Common myeloid progenitor, CD34-positive (primary cell): ENCODE results near the gene GYPC.

ENCODE experiments used
- CTCF ChIA-PET: fragments of 350-600 bp; sonication (Branson Sonifier 250); formaldehyde crosslinking; loops from one replicate; lab custom pipeline; 2021; ENCODE audit warnings: antibody characterized with exemption; lab: Charles Lee
- POLR2A ChIA-PET: fragments of 350-600 bp; sonication (Branson Sonifier 250); formaldehyde crosslinking; loops from one replicate; lab custom pipeline; 2021; ENCODE audit warnings: antibody characterized with exemption; lab: Charles Lee
- DNase-seq, 3 donors: peaks; one replicate each; pipeline versions ENCODE4 v3.0.0 to v3.0.0-alpha.2; 2013
- H3K27ac ChIP-seq, 2 experiments: 1 replicate in 1 of 2; 2 replicates in 1 of 2; pipeline ENCODE4 v1.7.0; 2013; ENCODE audit warnings: inconsistent platforms in 2 of 2, low read length in 2 of 2, mild to moderate bottlenecking in 2 of 2, low read depth in 1 of 2, moderate library complexity in 1 of 2; ENCODE audit not compliant: severe bottlenecking in 2 of 2, insufficient read depth in 1 of 2, poor library complexity in 1 of 2
- H3K27me3 ChIP-seq, 5 experiments: replicated peaks in 2 of 5; 1 replicate in 3 of 5; 2 replicates in 2 of 5; pipeline versions ENCODE4 v1.6.1 to v1.7.0; 2013; ENCODE audit warnings: low read length in 4 of 5, mild to moderate bottlenecking in 2 of 5, moderate library complexity in 2 of 5, inconsistent platforms in 1 of 5; ENCODE audit not compliant: insufficient read depth in 5 of 5, control insufficient read depth in 4 of 5
- H3K36me3 ChIP-seq, 4 experiments: 1 replicate in 2 of 4; 2 replicates in 2 of 4; pipeline versions ENCODE4 v1.6.1 to v1.7.0; 2013; ENCODE audit warnings: low read length in 3 of 4, control low read depth in 1 of 4, mild to moderate bottlenecking in 1 of 4; ENCODE audit not compliant: control insufficient read depth in 4 of 4, insufficient read depth in 4 of 4
- H3K4me1 ChIP-seq, 4 experiments: 1 replicate in 3 of 4; 2 replicates in 1 of 4; pipeline versions ENCODE4 v1.6.1 to v1.7.1; 2013; ENCODE audit warnings: low read length in 3 of 4, mild to moderate bottlenecking in 3 of 4, control low read depth in 1 of 4, inconsistent platforms in 1 of 4, moderate library complexity in 1 of 4; ENCODE audit not compliant: control insufficient read depth in 4 of 4, insufficient read depth in 4 of 4; ENCODE audit errors: control extremely low read depth in 1 of 4
- H3K4me3 ChIP-seq, 7 experiments: 1 replicate in 4 of 7; 2 replicates in 3 of 7; pipeline versions ENCODE4 v1.5.1 to v1.7.0; 2013; ENCODE audit warnings: mild to moderate bottlenecking in 7 of 7, low read length in 6 of 7, moderate library complexity in 6 of 7, inconsistent platforms in 2 of 7, low read depth in 2 of 7, control low read depth in 1 of 7; ENCODE audit not compliant: insufficient read depth in 4 of 7, control insufficient read depth in 1 of 7; ENCODE audit errors: extremely low read depth in 1 of 7
- H3K9me3 ChIP-seq, 5 experiments: 1 replicate in 4 of 5; 2 replicates in 1 of 5; pipeline versions ENCODE4 v1.6.1 to v1.7.1; 2013; ENCODE audit warnings: low read length in 4 of 5, mild to moderate bottlenecking in 2 of 5, inconsistent platforms in 1 of 5, low read depth in 1 of 5, moderate library complexity in 1 of 5; ENCODE audit not compliant: control insufficient read depth in 4 of 5, insufficient read depth in 2 of 5; ENCODE audit errors: control extremely low read depth in 1 of 5
- WGBS: methylation state at CpG from one replicate; pipeline ENCODE4 v1.1.5; 2013; ENCODE audit not compliant: insufficient coverage; 5-methylcytosine and 5-hydroxymethylcytosine counted together

GYPC gene

DNA sequence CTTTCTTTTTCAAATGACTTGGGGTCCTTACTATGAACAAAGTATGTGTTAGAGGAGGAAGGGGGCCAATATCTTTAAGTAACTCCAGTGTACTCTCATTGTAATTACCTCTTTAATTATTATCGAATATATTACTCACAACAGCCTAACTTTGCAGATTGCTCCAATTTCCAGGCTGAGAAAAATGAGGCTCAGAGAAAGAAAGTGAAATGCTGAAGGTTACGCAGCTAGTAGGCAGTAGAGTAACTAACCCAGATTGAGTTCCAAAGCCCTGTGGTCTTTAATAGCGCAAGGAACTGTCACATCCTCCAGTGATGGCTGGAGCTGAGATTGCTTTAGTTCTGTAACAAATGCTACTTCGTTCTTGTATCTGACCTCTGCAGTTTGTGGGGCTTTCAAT is 2.2 kb upstream of the GYPC start:
- Histone ChIP-seq H3K36me3 (peaks cover 0 to 5% (median 0%) of the 10 kb centered on the region in 4 experiments), H3K27me3 (no peaks in the 10 kb centered on the region), H3K4me1 (peaks cover 10 to 39% (median 33%) of the 10 kb centered on the region in 4 experiments), H3K4me3 (no peak overlapping the region), H3K9me3 (peaks cover 0 to 8% (median 0%) of the 10 kb centered on the region in 5 experiments), H3K27ac (no peak overlapping the region)
- WGBS, result 100% methylated on average over 1 of the region's 4 CpGs
- CTCF ChIA-PET, result interaction anchor here (1.0 to 2.3 kb wide), 4 partner anchors 13 to 127 kb away, joined by 3 to 6 read pairs (median 5); no protein-coding TSS in a partner anchor
- POLR2A ChIA-PET, result no interaction called here
- peak in 2 of 3 donors; percentile 30 for DNase-seq

- H3K27me3 ChIP-seq, result no peaks in the 10 kb centered on the region
- WGBS, result 90% methylated on average over 4 of the region's 7 CpGs
- peaks cover 0 to 16% (median under 1%) of the 10 kb centered on the region in 4 experiments for H3K36me3 ChIP-seq
- peak in 1 of 3 donors; percentile 29 for DNase-seq
- peaks cover 13 to 52% (median 46%) of the 10 kb centered on the region in 4 experiments for H3K4me1 ChIP-seq
- H3K9me3 ChIP-seq, result peaks cover 0 to 8% (median 0%) of the 10 kb centered on the region in 5 experiments
- ChIA-PET CTCF (interaction anchor here (2.0 to 2.3 kb wide), 2 partner anchors 121 to 122 kb away, joined by 6 read pairs; no protein-coding TSS in a partner anchor), POLR2A (no interaction called here)
- peak overlapping the region in 5 of 7 experiments; percentile 83 to 93 (median 92) for H3K4me3 ChIP-seq
- H3K27ac ChIP-seq, result peak overlapping the region in 1 of 2 experiments; percentile 93
Observed at GRCh38 chr2:126655051-126655450, 907 bp upstream of the GYPC start.

- CTCF ChIA-PET, result interaction anchor here (1.6 to 2.0 kb wide), 2 partner anchors 120 to 122 kb away, joined by 4 to 6 read pairs; no protein-coding TSS in a partner anchor
- DNase-seq, result peak in 2 of 3 donors; percentile 44 to 59
- WGBS, result 3% methylated on average over 18 of the region's 38 CpGs
Observed at GRCh38 chr2:126656431-126657147, 631 bp downstream of the GYPC start.

GRCh38 chr2:126657148-126657635 is 1.2 kb downstream of the GYPC start:
- Histone ChIP-seq H3K4me3 (peak overlapping the region; percentile 30 to 93 (median 92)), H3K27ac (peak overlapping the region; percentile 81 to 93), H3K27me3 (no peaks in the 10 kb centered on the region), H3K4me1 (peaks cover 18 to 73% (median 66%) of the 10 kb centered on the region in 4 experiments), H3K36me3 (peaks cover 0 to 34% (median 4%) of the 10 kb centered on the region in 4 experiments), H3K9me3 (no peaks in the 10 kb centered on the region)
- ChIA-PET POLR2A (interaction anchor here (1.9 kb wide), 1 partner anchor 123 kb away, joined by 6 read pairs; no protein-coding TSS in a partner anchor), CTCF (interaction anchor here (1.6 to 2.0 kb wide), 2 partner anchors 120 to 123 kb away, joined by 4 to 6 read pairs; no protein-coding TSS in a partner anchor)
- WGBS, result 3% methylated on average over 5 of the region's 16 CpGs
- peak in 2 of 3 donors; percentile 50 to 59 for DNase-seq

More at GRCh38 chr2:126656431-126657147, 631 bp downstream of the GYPC start:
- peak overlapping the region; percentile 81 to 93 (median 92) for H3K4me3 ChIP-seq
- peaks cover 0 to 29% (median 4%) of the 10 kb centered on the region in 4 experiments for H3K36me3 ChIP-seq
- H3K9me3 ChIP-seq, result no peaks in the 10 kb centered on the region
- no peaks in the 10 kb centered on the region for H3K27me3 ChIP-seq
- peaks cover 18 to 67% (median 60%) of the 10 kb centered on the region in 4 experiments for H3K4me1 ChIP-seq
- POLR2A ChIA-PET, result interaction anchor here (1.9 kb wide), 1 partner anchor 122 kb away, joined by 6 read pairs; no protein-coding TSS in a partner anchor
- peak overlapping the region; percentile 81 to 93 for H3K27ac ChIP-seq

- peaks cover 18 to 79% (median 72%) of the 10 kb centered on the region in 4 experiments for H3K4me1 ChIP-seq
- POLR2A ChIA-PET, result interaction anchor here (1.9 kb wide), 1 partner anchor 123 kb away, joined by 6 read pairs; no protein-coding TSS in a partner anchor
- no peaks in the 10 kb centered on the region for H3K9me3 ChIP-seq
- CTCF ChIA-PET, result interaction anchor here (0.6 to 1.6 kb wide), 5 partner anchors 10 to 130 kb away, joined by 3 to 4 read pairs (median 4); no protein-coding TSS in a partner anchor
- no peaks in the 10 kb centered on the region for H3K27me3 ChIP-seq
- peaks cover 0 to 37% (median 4%) of the 10 kb centered on the region in 4 experiments for H3K36me3 ChIP-seq
- peak; percentile 77 to 98 (median 95) for DNase-seq
- WGBS, result 0% methylated on average over 13 of the region's 14 CpGs
- peak overlapping the region; percentile 30 to 93 (median 92) for H3K4me3 ChIP-seq
- peak overlapping the region; percentile 81 to 93 for H3K27ac ChIP-seq
Observed at GRCh38 chr2:126657636-126658318, 1.8 kb downstream of the GYPC start.

DNA sequence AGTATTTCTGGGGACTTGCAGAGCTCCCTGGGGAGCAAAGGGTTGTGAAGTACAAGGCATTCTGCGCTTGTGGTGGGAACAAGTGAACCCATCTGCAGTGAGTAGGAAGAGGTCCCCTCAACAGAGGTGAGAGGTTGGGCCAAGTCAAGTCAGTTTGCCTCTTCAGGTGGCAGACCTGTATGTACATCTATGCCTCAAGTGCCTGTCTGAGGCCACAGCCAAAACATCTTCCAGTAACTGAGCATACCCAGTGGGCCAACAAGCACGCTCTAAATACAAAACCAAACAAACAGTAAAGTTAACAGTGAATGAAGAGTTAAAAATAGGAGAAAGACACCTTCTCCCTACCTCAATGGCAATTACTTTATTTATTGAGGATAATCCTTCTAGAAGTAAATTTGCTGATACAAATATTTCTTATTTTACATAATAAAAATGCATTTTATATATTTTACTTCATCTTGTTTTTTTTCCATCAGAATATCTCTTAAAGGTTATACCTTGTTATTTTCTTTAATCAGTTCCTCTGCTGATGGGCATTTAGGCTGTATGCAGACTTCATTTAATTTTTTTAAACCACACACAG is 2.5 kb downstream of the GYPC start:
- Histone ChIP-seq H3K4me3 (peak overlapping the region in 6 of 7 experiments; percentile 25 to 93 (median 90)), H3K36me3 (peaks cover 2 to 41% (median 5%) of the 10 kb centered on the region in 4 experiments), H3K27ac (peak overlapping the region in 1 of 2 experiments; percentile 93), H3K4me1 (peaks cover 18 to 85% (median 79%) of the 10 kb centered on the region in 4 experiments), H3K9me3 (no peaks in the 10 kb centered on the region), H3K27me3 (no peaks in the 10 kb centered on the region)
- ChIA-PET POLR2A (interaction anchor here (1.9 kb wide), 1 partner anchor 124 kb away, joined by 6 read pairs; no protein-coding TSS in a partner anchor), CTCF (interaction anchor here (0.6 to 1.6 kb wide), 5 partner anchors 11 to 130 kb away, joined by 3 to 4 read pairs (median 4); no protein-coding TSS in a partner anchor)
- 40% methylated on average over 1 of the region's 2 CpGs for WGBS
- DNase-seq, result no peak
